ENCODE data around the gene ANKRD30BL. TPM values are rescaled to one million over a fixed set of nuclear protein-coding genes. Genes with fewer than 3 reads are reported as not detected.
"Not testable (repeated sequence)": the region's sequence is repeated elsewhere in the genome, so short reads cannot be mapped to it uniquely, and the experiment has no call there.

The ANKRD30BL gene, protein sequence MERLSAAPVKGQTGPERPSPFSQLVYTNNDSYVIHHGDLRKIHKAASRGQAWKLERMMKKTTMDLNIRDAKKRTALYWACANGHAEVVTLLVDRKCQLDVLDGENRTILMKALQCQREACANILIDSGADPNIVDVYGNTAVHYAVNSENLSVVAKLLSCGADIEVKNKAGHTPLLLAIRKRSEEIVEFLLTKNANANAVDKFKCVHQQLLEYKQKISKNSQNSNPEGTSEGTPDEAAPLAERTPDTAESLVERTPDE
- total RNA-seq (2014; rRNA removed; shearing (Covaris generic)), result not detected in 2 replicates

GRCh38 chr2:132161161-132162124 lies at the start of gene ANKRD30BL:
ANKRD30BL (minus strand) TSS chr2:132161952; CDS start chr2:132161705, 247 bp downstream.
- not testable (repeated sequence) for DNase-seq (ENCODE audit: low spot score)

GRCh38 chr2:132202866-132203265 lies 41.1 kb upstream of the ANKRD30BL start:
- DNase-seq (ENCODE audit: low spot score), result not testable (repeated sequence)

- not testable (repeated sequence) for DNase-seq (ENCODE audit: low spot score)
Observed at GRCh38 chr2:132192854-132193253, 31.1 kb upstream of the ANKRD30BL start.

DNA sequence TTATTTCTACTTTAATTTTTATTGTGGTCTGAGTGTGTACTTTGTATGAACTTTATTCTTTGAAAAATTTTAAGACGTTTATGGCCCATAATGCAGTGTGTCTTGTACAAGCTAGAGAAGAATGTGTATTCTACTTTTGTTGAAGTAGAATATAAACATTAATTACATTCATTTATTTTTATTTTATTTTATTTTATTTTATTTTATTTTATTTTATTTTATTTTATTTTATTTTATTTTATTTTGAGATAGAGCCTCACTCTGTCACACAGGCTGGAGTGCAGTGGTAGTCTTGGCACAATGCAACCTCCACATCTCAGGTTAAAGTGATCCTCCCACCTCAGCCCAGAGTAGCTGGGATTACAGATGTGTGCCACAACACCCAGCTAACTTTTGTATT lies 5.3 kb upstream of the ANKRD30BL start:
- DNase-seq (ENCODE audit: low spot score), result not testable (repeated sequence)

GRCh38 chr2:132162125-132162660 lies 441 bp upstream of the ANKRD30BL start:
- not testable (repeated sequence) for DNase-seq (ENCODE audit: low spot score)

DNA sequence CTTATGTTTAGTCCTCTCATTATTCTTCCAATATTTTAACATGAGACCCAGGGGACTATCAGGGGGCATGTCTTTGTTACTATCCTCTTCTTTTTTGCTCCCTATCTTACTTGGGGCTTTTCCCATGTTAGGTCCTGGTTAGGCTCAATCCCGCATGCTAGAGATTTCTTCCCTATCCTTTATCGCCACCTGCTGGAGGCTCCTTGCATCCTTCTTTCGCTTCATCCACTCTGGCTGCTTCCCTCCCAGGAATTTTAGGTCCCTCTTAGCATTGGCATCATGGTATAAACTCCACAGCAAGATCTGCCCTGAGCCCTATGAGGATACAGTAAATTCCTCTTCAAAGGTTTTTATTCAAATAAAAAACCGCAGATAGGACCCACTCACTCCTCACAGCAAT lies 15.0 kb downstream of the ANKRD30BL start:
- peak; percentile 68 for DNase-seq (ENCODE audit: low spot score)

Small RNA genes lying within 50 kb of the gene (small RNA-seq; reads per million reads assigned to genes)
- not detected for gene RNU6-1132P
